Measurements from ENCODE around the gene SORCS2.

SORCS2 gene

GRCh38 chr4:7787681-7788141 is 595.4 kb downstream of the SORCS2 start:
- no peak for DNase-seq

GRCh38 chr4:7788193-7788592 is 595.9 kb downstream of the SORCS2 start:
- DNase-seq = no peak

GRCh38 chr4:7788694-7789425 is 596.5 kb downstream of the SORCS2 start:
- no peak for DNase-seq

GRCh38 chr4:7790023-7790422 is 597.7 kb downstream of the SORCS2 start:
- no peak for DNase-seq

GRCh38 chr4:7790999-7791398 is 598.7 kb downstream of the SORCS2 start:
- no peak for DNase-seq
